ENCODE measurements around the gene DAPK1.

The DAPK1 gene

DNA sequence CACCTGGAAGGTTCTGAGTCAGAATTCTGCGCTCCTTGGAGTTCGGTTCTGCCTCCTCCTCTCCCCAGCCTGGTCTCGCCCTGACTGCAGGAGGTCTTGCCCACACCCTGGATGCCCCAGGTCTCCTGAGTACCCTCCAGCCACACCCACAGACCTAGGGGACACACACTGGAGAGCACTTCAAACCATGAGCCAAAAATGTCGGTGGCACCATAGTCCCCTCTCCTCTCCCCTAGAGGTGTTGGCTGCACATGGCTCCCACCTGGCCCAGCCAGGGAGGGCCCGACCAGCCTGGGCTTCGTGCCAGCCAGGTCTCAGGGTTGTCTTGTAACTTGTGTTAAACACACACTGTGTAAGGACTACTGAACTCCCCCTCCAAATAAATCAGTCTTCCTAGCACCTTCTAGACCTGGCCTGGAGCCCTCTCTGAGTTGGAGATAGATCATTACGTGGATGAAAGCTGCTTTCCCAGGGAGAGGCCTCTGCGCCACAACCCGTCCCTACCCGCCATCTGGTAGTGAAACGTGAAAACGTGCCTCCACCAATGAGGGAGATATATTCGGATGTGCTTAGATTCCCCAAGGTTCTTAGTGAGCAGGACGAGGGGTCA is 178.3 kb downstream of the DAPK1 start:
- in situ Hi-C loops (cut with HindIII; ENCODE audit: low sequenced_read_pairs): no loop called here
- DNase-seq (ENCODE audit: low read depth, low spot score): no peak
- TF ChIP-seq, protein P1, sequence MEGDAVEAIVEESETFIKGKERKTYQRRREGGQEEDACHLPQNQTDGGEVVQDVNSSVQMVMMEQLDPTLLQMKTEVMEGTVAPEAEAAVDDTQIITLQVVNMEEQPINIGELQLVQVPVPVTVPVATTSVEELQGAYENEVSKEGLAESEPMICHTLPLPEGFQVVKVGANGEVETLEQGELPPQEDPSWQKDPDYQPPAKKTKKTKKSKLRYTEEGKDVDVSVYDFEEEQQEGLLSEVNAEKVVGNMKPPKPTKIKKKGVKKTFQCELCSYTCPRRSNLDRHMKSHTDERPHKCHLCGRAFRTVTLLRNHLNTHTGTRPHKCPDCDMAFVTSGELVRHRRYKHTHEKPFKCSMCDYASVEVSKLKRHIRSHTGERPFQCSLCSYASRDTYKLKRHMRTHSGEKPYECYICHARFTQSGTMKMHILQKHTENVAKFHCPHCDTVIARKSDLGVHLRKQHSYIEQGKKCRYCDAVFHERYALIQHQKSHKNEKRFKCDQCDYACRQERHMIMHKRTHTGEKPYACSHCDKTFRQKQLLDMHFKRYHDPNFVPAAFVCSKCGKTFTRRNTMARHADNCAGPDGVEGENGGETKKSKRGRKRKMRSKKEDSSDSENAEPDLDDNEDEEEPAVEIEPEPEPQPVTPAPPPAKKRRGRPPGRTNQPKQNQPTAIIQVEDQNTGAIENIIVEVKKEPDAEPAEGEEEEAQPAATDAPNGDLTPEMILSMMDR (IDR thresholded peaks at IDR 0.05; ENCODE audit: low read depth, low read length): no peak
- H3K4me3 ChIP-seq (ENCODE audit: low read depth, low read length): no peak overlapping the region

DNA sequence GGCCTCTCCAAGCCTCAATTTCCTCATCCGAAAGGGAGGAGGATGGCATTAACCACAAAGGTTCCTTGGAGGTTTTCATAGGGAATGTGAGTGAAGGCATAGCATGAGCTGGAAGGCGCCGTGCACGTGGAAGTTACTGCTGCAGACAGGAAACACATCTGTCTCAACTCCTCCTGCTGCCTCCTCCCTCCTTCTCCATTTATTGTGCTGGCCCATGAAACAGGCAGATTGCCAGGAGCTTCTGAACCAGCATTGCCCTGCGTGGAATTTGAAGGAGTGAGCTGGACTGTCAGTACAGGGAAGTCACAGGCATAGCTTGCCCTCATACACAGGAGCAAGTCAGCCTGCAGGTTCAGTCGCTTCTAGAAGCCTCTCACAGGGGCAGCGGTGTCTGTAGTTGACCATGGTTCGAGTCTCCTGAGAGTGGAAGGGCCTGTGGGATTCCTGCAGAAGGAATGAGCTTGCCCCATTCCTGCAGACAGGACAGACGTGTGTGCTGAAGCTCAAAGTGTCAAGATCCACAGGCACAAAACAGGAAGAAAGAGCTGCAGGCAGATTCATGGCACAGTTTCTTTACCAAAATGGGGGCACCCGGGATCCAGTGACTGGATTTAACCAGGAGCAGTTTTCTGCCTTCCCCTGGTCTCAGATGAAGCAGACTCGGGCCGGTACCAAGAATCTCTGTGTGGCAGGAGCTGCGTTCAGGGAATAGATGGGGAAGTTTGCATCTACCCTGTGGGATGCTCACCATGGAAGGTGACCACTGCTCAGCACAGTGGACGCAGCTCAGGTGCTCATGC is 179.5 kb downstream of the DAPK1 start:
- H3K4me3 ChIP-seq (ENCODE audit: low read depth, low read length): no peak overlapping the region
- DNase-seq (ENCODE audit: low read depth, low spot score): no peak
- in situ Hi-C loops (cut with HindIII; ENCODE audit: low sequenced_read_pairs): no loop called here
- TF ChIP-seq, protein P1 (IDR thresholded peaks at IDR 0.05; ENCODE audit: low read depth, low read length): no peak

DNA sequence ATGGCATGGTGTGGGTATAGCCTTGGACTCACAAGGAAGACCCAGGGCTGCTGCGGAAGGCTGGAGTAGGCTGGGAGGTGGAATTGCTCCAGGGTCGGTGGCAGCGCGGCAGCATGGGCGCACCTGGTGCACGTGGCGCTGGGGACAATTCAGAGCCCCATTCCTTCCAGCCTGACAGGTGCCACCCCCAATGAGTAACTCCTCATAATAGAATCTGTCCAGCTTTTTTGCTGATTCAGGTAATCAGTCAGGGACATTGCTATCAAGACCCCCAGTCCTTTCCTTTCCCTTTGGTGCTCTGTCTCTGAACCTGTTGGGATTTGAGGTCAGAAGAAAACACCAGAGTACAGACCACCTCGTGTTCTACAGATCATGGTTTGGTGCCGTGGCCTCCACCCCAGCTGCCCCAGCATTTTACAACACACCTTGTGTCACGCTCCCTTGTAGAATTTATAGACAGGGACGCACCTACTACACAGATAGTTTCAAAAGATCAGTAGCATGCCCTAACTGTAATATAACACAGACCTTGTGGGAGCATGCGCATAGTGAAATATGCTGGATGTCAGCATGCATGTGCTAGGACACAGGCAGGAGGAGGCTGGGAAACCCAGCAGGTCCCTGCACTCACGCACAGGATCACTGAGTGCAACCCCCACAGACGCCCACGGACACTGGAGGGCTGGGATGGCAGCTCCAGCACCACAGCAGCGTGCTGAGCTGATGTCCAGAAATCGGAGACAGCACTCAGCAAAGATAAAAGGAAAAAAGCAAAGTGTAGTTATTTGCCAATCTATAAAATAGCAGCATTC is 180.3 kb downstream of the DAPK1 start:
- H3K4me3 ChIP-seq (ENCODE audit: low read depth, low read length): no peak overlapping the region
- in situ Hi-C loops (cut with HindIII; ENCODE audit: low sequenced_read_pairs): no loop called here
- TF ChIP-seq, protein P1 (IDR thresholded peaks at IDR 0.05; ENCODE audit: low read depth, low read length): no peak
- DNase-seq (ENCODE audit: low read depth, low spot score): no peak

DNA sequence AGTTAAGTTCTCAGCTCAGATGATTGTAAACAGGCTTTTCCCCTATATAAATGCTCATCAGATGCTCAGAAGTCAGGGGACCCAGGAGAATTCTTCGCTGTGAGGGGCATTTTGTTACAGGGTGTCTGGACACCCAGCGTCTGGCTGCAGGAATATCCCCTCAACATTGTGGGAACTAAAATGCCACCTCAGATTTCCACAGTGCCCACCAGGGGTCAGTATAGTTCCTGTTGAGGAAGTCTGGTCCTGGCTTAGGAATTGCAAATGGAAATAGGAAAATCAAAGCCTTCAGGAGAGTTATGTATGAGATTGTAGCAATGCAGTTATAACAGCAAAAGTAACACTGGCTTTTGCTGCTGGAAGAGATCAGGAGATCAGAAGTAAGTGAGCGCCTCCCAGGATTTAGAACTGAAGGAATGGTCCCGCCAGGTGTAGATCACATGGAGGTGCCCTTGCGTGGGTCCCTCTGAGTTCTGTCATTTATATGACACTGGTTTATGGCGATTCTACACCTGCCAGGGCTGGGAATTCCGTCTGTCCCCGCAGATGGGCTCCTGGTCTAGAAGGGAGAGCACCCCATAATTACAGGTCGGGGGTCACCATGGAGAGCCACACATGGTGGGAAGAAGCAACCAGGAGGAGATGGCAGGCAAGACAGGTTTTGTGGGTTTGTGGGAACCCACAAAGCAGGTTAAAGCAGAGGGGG is 181.1 kb downstream of the DAPK1 start:
- in situ Hi-C loops (cut with HindIII; ENCODE audit: low sequenced_read_pairs): no loop called here
- DNase-seq (ENCODE audit: low read depth, low spot score): peak; percentile 70
- TF ChIP-seq, protein P1 (IDR thresholded peaks at IDR 0.05; ENCODE audit: low read depth, low read length): peak; percentile 80
- no peak overlapping the region for H3K4me3 ChIP-seq (ENCODE audit: low read depth, low read length)

DNA sequence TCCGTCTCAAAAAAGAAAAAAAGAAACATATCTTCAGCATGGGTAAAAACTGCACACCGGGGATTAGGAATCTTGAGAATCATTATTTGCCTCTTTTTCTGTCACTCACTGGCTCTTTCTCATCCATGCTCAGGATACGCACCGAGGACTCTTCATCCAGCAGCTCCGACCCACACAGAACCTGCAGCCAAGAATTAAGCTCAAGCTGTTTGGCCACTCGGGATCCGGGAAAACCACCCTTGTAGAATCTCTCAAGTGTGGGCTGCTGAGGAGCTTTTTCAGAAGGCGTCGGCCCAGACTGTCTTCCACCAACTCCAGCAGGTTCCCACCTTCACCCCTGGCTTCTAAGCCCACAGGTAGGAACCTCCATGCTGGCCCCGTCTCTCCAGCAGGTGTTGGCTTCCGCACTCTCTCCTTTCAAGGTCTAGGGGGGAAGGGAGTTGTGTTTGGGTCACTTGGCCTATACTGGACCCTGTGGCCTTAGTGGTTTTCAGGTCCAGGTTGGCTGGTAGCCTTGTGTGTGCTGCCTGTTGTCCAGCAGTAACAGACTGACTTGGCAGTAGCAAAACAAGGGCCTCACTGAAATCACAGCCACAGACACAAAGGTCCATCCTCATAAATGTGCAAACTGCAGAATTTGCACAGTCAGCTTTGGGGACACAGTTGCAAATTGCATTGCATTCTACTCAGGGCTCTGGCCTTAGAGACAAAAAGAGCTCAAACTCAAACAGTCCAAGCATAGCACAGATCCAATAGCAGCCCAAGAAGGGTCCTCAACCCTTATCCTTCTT is 183.8 kb downstream of the DAPK1 start:
- no peak overlapping the region for H3K4me3 ChIP-seq (ENCODE audit: low read depth, low read length)
- TF ChIP-seq, protein P1 (IDR thresholded peaks at IDR 0.05; ENCODE audit: low read depth, low read length): no peak
- in situ Hi-C loops (cut with HindIII; ENCODE audit: low sequenced_read_pairs): no loop called here
- DNase-seq (ENCODE audit: low read depth, low spot score): no peak
